ENCODE data around the gene TSPAN8.
"Not testable (repeated sequence)": the region's sequence is repeated elsewhere in the genome, so short reads cannot be mapped to it uniquely, and the experiment has no call there.

The TSPAN8 gene

DNA sequence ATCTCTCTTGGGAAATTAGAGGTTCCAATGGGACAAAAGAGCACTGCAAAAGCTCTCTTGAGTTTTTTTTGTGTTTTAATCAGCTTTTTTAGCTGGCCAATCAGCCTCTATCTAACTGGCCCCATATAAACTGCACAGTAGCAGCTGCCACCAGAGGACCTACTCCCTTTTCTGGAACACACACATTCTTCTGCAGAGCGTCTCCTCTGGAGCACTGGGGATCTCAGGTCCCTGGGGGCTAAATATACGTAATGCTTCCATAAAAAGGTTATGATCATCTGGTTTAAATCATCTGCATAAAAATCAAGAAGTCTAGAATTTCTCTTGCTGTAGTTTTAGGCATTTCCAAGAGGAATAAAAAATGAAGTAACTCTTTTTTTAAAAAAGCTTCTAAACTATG lies 32.3 kb downstream of the TSPAN8 start:
- no peak for DNase-seq

DNA sequence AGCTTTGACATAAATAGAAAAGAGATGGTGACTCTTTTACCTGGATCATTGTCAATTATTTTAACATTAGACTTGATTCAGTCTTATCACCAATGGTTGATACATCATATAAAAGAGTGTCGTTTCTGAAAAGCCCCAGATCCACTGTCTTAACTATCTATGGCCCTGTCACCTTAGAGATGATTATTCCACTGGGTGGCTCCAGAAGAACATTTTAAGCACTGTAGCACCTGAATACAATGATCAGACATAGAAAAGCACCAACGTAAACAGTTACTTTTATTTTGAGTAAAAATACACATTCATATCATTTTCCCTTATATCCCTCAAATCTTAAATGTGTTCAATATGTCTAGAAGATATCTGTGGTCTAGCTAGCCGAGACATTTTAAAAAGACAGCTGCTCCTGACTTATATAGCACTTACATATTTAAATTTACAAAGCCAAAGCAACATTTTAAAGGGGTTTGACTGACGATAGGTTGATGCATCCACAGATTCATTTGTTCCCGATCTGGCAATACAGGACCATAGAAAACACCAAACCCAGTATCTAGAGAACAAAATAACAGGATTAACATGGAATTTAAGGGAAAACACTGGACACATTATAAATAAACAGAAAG lies 32.9 kb downstream of the TSPAN8 start:
- DNase-seq: no peak

DNA sequence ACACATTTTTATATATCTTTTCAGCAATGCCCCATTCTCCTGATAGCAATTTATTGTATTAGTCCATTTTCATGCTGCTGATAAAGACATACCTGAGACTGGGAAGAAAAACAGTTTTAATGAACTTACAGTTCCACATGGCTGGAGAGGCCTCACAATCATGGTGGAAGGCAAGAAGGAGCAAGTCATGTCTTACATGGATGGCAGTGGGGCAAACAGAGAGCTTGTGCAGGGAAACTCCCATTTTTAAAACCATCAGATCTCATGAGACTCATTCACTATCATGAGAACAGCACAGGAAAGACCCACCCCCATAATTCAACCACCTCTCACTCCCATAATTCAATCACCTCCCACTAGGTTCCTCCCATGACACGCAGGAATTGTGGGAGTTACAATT lies 44.7 kb downstream of the TSPAN8 start:
- DNase-seq: not testable (repeated sequence)

DNA sequence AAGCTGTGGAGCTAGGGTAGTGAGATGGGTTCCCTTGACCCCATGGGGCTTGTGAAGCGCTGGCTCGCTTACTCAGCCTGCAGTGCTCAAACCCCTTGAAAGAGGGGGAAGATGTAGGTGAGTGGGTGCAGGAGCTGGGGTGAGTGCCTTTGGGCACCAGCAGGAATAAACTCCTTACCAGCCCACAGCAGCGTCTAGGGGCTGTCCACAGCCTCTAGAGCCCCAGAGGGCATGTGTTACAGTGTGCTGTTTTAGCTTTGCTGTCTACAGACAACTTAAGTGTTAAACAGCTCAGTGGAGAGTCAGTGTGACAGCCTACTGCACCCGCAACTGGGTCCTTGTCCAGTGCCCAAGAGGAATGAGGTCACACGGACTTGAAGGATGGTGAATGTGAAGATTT lies 48.0 kb downstream of the TSPAN8 start:
- DNase-seq: no peak

DNA sequence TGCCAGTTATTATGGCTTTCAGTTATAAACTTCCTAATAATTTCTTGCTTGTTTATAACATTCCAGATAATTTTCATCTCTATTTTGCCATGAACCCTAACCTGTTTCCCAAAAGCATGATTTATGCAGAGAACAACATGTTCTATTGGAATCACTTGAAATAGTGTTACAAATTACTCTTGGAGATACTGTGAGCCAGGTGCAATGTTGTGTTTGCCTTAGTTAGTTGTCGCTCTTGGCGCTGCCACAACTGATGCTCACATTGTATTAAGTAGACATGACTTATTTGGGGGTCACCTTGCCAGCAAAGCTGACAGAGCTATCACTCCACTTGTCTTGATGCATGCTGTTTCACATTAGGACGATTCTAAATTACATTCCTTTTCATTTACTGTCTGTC lies 49.4 kb downstream of the TSPAN8 start:
- DNase-seq: no peak

DNA sequence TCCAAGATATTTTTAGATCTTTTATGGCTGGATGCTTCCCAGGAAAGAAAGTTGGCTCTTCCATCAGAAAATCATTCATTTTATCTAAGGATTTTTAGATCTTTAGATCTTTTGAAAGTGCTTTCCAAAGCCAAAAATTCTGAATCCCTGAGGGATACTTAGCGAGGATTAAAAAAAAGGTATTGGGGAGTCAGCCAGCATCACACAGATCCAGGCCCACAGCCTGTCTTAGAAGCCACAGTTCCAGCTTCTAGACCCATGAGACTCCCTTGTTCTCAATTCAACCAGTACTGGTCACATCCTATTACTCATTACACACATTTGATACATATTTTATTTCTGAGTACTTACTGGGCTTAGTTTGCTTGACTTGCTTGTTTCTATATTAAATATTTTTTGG lies 49.9 kb downstream of the TSPAN8 start:
- DNase-seq: no peak

DNA sequence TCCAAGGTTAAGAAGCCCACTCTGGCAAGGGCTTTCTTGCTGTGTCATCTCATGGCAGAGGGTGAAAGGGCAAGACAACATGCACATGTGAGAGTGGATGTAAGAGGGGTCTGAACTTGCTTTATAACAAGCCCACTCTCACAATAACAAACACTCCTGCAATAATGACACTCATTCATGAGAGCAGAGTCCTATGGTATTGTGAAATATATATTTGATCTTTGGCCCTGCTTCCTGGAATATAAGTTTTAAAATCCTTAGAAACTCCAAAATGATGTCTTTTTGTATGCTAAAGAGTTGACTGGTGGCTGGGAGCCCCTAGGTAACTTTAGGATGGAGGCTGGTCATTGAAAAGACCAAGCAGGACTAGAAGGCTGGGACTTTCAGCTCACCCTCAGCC lies 51.8 kb downstream of the TSPAN8 start:
- no peak for DNase-seq

DNA sequence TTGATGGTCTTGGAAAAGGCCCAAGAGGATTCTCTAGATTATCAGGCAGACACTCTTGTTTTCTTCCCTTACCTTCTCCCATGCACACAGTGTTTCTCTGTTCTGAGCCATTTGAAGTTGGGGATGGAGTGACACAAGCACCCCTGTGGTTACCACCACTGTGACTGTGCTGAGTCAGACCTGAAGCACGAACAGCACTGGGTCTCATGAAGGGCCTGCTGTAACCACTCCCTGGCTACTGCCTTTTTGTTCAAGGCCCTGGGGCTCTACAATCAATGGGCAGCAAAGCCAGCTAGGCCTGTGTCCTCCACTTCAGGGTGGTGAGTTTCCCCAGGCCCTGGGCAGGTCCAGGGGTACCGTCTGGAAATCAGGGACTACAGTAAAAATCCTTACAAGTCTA lies 65.5 kb downstream of the TSPAN8 start:
- DNase-seq: no peak

DNA sequence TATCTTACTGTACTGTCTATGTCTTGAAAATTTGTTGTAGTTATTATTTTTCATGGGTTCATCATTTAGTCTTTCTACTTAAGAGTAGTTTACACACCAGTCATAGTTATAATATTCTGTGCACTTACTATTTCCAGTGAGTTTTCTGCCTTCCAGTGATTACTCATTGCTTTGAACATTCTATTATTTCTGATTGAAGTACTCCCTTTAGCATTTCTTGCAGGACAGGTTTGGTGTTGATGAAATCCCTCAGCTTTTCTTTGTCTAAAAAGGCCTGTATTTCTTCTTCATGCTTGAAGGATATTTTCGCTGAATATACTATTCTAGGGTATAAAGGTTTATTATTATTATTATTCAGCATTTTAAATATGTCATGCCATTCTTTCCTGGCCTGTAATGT lies 66.8 kb downstream of the TSPAN8 start:
- no peak for DNase-seq

DNA sequence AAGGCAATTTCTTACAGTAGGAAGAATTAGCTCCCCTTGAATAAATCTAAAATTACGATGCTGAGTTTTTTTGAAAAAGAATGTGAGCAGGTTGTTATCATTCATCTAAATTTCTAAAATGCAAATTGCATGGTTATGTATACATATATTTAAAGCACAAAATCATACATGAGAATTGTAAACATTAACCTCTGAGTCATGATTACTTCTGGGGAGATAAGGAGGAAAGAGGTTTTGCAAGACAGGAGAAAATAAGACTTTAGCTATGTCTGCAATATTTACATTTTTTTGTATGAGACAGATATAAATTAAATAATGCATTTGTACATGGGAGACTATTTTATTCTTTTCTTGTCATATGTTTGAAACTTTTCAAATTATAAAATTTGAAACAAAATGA lies 72.2 kb downstream of the TSPAN8 start:
- no peak for DNase-seq

DNA sequence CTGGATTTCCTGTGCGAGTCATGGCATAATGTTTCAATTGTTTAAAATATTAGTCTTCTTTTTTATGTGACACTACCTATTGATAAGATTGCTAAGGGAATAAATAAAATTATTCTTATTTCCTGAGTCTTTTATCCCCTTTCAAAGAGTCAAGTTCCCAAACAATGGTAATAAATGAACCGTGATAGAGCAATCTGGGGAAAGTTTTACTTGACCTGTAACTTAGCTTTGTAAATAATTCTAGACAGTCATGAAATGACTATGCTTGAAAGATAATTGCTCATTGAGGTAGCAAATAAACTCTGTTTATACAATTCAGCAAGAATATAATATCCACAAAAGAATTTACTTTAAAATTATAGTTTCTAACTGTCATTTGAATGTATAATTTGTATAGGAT lies 82.1 kb downstream of the TSPAN8 start:
- no peak for DNase-seq
